K562 (cell line): ENCODE results near the gene MYL10. TPM values are rescaled to one million over a fixed set of nuclear protein-coding genes. Genes with fewer than 3 reads are reported as not detected.

Source experiments
- ATAC-seq: fragments of 200-7000 bp; cut with Tn5 transposase; 3 replicates; pipeline ENCODE4 v1.9.1; 2020; ENCODE audit warnings: moderate library complexity
- BruUV-seq: library from RNA; stranded (reverse); fragments of 400-500 nt; replicated peaks from 2 replicates; lab custom pipeline; 2021; lab: Mats Ljungman, UMichigan
- CTCF ChIA-PET: fragments of 300-600 bp; formaldehyde crosslinking; extraction: SDS; loops from one replicate; lab custom pipeline; 2021; ENCODE audit warnings: low intra/inter-chr PET ratio; lab: Yijun Ruan, JAX
- POLR2A ChIA-PET: fragments of 300-600, 350-650 bp; sonication (Branson Sonifier 250); formaldehyde crosslinking; extraction: SDS; loops from one replicate; lab custom pipeline; 2021; ENCODE audit warnings: antibody characterized with exemption, inconsistent platforms; lab: Yijun Ruan, JAX
- DNase-seq, 4 experiments: peaks; one replicate each; pipeline versions ENCODE4 v3.0.0 to v3.0.0-alpha.2; 2011 to 2018; ENCODE audit warnings: low spot score in 3 of 4, mixed read lengths in 3 of 4; ENCODE audit errors: extremely low read depth in 1 of 4
- FAIRE-seq: peaks from 2 replicates; lab custom pipeline; 2011; peaks lifted over from hg19 to GRCh38; lab: Jason Lieb, UNC
- H2AFZ ChIP-seq: 2 replicates; pipeline ENCODE4 v1.6.0; 2011; ENCODE audit warnings: low read depth, low read length, control low read depth, inconsistent platforms
- H3K27ac ChIP-seq: fragments of 200-600 bp; 3 replicates; pipeline ENCODE4 v1.8.0; 2011; ENCODE audit warnings: low read depth, mild to moderate bottlenecking, control low read depth, inconsistent platforms, low read length, moderate library complexity, mixed read lengths; ENCODE audit errors: extremely low read depth
- H3K27me3 ChIP-seq, 2 experiments: fragments of 300-600 bp in 1 of 2; 2 replicates in 1 of 2; 3 replicates in 1 of 2; pipeline versions ENCODE4 v1.6.0 to v1.8.0; 2011; ENCODE audit warnings: inconsistent platforms in 2 of 2, low read length in 2 of 2, mild to moderate bottlenecking in 1 of 2, mixed read lengths in 1 of 2, moderate library complexity in 1 of 2; ENCODE audit not compliant: control insufficient read depth in 2 of 2, insufficient read depth in 2 of 2
- H3K36me3 ChIP-seq: fragments of 300-600 bp; 3 replicates; pipeline ENCODE4 v1.8.0; 2011; ENCODE audit warnings: mild to moderate bottlenecking, low read length, inconsistent platforms; ENCODE audit not compliant: control insufficient read depth, insufficient read depth
- H3K4me1 ChIP-seq, 2 experiments: fragments of 200-600 bp in 1 of 2; replicated peaks in 1 of 2; 2 replicates in 1 of 2; 3 replicates in 1 of 2; pipeline versions ENCODE4 v1.5.1 to v1.8.0; 2011; ENCODE audit warnings: inconsistent platforms in 2 of 2, low read length in 2 of 2, mild to moderate bottlenecking in 1 of 2, mixed read lengths in 1 of 2, moderate library complexity in 1 of 2; ENCODE audit not compliant: control insufficient read depth in 2 of 2, insufficient read depth in 2 of 2
- H3K4me2 ChIP-seq: 2 replicates; pipeline ENCODE4 v1.6.1; 2011; ENCODE audit warnings: low read length, control low read depth, inconsistent platforms, mixed read lengths; ENCODE audit not compliant: insufficient read depth
- H3K4me3 ChIP-seq: fragments of 200-600 bp; sonication (generic), shearing (Covaris generic); 2 replicates; pipeline ENCODE4 v1.5.1; 2016; ENCODE audit warnings: control low read depth, inconsistent platforms
- H3K79me2 ChIP-seq: fragments of 200-600 bp; 3 replicates; pipeline ENCODE4 v1.8.0; 2011; ENCODE audit warnings: low read length, inconsistent platforms; ENCODE audit not compliant: control insufficient read depth, insufficient read depth
- H3K9ac ChIP-seq, 2 experiments: 2 replicates each; pipeline versions ENCODE4 v1.6.0 to v1.6.1; 2011; ENCODE audit warnings: low read depth in 2 of 2, low read length in 2 of 2, control low read depth in 1 of 2, inconsistent platforms in 1 of 2, mild to moderate bottlenecking in 1 of 2, mixed read lengths in 1 of 2; ENCODE audit not compliant: insufficient read depth in 1 of 2
- H3K9me1 ChIP-seq: one replicate; pipeline ENCODE4 v1.6.0; 2011; ENCODE audit warnings: inconsistent platforms, mild to moderate bottlenecking, low read length, moderate library complexity; ENCODE audit not compliant: control insufficient read depth, insufficient read depth
- H3K9me3 ChIP-seq: replicated peaks from 2 replicates; pipeline ENCODE4 v1.5.1; 2011; ENCODE audit warnings: low read depth, low read length, inconsistent platforms; ENCODE audit not compliant: control insufficient read depth, insufficient read depth
- H4K20me1 ChIP-seq: replicated peaks from 2 replicates; pipeline ENCODE4 v1.6.1; 2011; ENCODE audit warnings: low read length, inconsistent platforms, mixed read lengths; ENCODE audit not compliant: control insufficient read depth, insufficient read depth
- ARID1B ChIP-seq: fragments of 450-650 bp; IDR thresholded peaks from 2 replicates; pipeline ENCODE4 v1.6.1; 2016; ENCODE audit warnings: antibody characterized with exemption, mild to moderate bottlenecking, inconsistent platforms
- ATF1 ChIP-seq, 2 experiments: fragments of 450-650 bp in 1 of 2; IDR thresholded peaks; 2 replicates each; pipeline ENCODE4 v1.6.1; 2016; ENCODE audit warnings: missing compliant biosample characterization in 1 of 2, missing genetic modification characterization in 1 of 2
- CBX1 ChIP-seq: sonication (generic); IDR thresholded peaks from 2 replicates; pipeline ENCODE4 v1.6.1; 2016; ENCODE audit warnings: antibody characterized with exemption, low read depth, mild to moderate bottlenecking
- CBX3 ChIP-seq, 2 experiments: IDR thresholded peaks; 1 replicate in 1 of 2; 2 replicates in 1 of 2; pipeline ENCODE4 v1.6.1; 2012; ENCODE audit warnings: inconsistent platforms in 2 of 2, low read length in 2 of 2, borderline replicate concordance in 1 of 2, control low read depth in 1 of 2
- CBX5 ChIP-seq: IDR thresholded peaks from 2 replicates; pipeline ENCODE4 v1.6.1; 2014; ENCODE audit warnings: low read depth, borderline replicate concordance
- CCAR2 ChIP-seq: fragments of 200-400 bp; formaldehyde crosslinking; IDR thresholded peaks from 2 replicates; pipeline ENCODE4 v1.6.1; 2017; ENCODE audit warnings: mild to moderate bottlenecking, low read depth, low read length
- CHD2 ChIP-seq: IDR thresholded peaks from 2 replicates; pipeline ENCODE4 v1.6.1; 2011; ENCODE audit warnings: low read depth, low read length
- COPS2 ChIP-seq: fragments of 450-650 bp; conservative IDR thresholded peaks from 2 replicates; pipeline ENCODE4 v1.6.1; 2016; ENCODE audit warnings: mild to moderate bottlenecking, moderate library complexity
- CSDE1 ChIP-seq, 2 experiments: fragments of 450-650 bp; IDR thresholded peaks; 2 replicates each; pipeline ENCODE4 v1.6.1; 2016; ENCODE audit warnings: mild to moderate bottlenecking in 1 of 2
- DIDO1 ChIP-seq: fragments of 450-650 bp; IDR thresholded peaks from 2 replicates; pipeline ENCODE4 v1.6.1; 2016; ENCODE audit warnings: low read depth, missing biosample characterization, missing genetic modification characterization
- FOXK1 ChIP-seq: sonication (generic); formaldehyde crosslinking; IDR thresholded peaks from 2 replicates; pipeline ENCODE4 v1.8.0; 2022; ENCODE audit warnings: missing genetic modification reagents, mild to moderate bottlenecking, borderline replicate concordance
- HLTF ChIP-seq: fragments of 450-650 bp; IDR thresholded peaks from 2 replicates; pipeline ENCODE4 v1.6.1; 2016
- MAFF ChIP-seq: IDR thresholded peaks from 2 replicates; pipeline ENCODE4 v1.6.1; 2012; ENCODE audit warnings: low read length, improper control_type of control experiment
- PHF20 ChIP-seq: fragments of 450-650 bp; IDR thresholded peaks from 2 replicates; pipeline ENCODE4 v1.6.1; 2018; ENCODE audit not compliant: partially characterized antibody
- SETDB1 ChIP-seq: IDR thresholded peaks from one replicate; pipeline ENCODE4 v1.6.1; 2012; ENCODE audit warnings: low read length, control low read depth, inconsistent platforms
- SMARCA5 ChIP-seq: fragments of 450-650 bp; IDR thresholded peaks from 2 replicates; pipeline ENCODE4 v1.6.1; 2016
- TRIM28 ChIP-seq: fragments of 450-650 bp; IDR thresholded peaks from 2 replicates; pipeline ENCODE4 v1.6.1; 2017
- ZHX1 ChIP-seq: fragments of 150-350 bp; conservative IDR thresholded peaks from 2 replicates; pipeline ENCODE4 v1.6.1; 2014; ENCODE audit warnings: low read length
- ZNF184 ChIP-seq: sonication (generic); formaldehyde crosslinking; IDR thresholded peaks from 2 replicates; pipeline ENCODE4 v1.5.0; 2020; ENCODE audit warnings: missing genetic modification reagents
- ZNF780A ChIP-seq: fragments of 250-450 bp; sonication (Bioruptor Pico); IDR thresholded peaks from 2 replicates; pipeline ENCODE4 v1.5.0; 2021; ENCODE audit warnings: mild to moderate bottlenecking
- WGBS: fragments of 100-300 bp; shearing (Covaris generic); methylation state at CpG from one replicate; pipeline ENCODE4 v1.1.6; 2016; ENCODE audit warnings: low coverage, mixed read lengths; ENCODE audit not compliant: insufficient coverage; ENCODE audit errors: missing lambda C conversion rate; 5-methylcytosine and 5-hydroxymethylcytosine counted together
- in situ Hi-C: fragments of 300-500 bp; cut with MboI; formaldehyde crosslinking; loops from 4 replicates; pipeline ENCODE4 v1.15.0; 2018; ENCODE audit warnings: inconsistent platforms, mixed read lengths
- intact Hi-C: fragments of 100-400 bp; cut with micrococcal nuclease; formaldehyde crosslinking; loops from 2 replicates; pipeline ENCODE4 v1.14.2; 2022
- polyA plus RNA-seq, 8 experiments: library from polyadenylated mRNA; depleted of rRNA in 4 of 8; stranded (reverse) in 5 of 8; unstranded in 3 of 8; fragments of >200 nt; fragmentation: Nextera tagmentation in 2 of 8; fragmentation: Illumina TruSeq in 1 of 8; extraction: Ambion mirVana in 2 of 8; extraction: Trizol in 1 of 8; gene quantifications; 2 replicates each; pipeline versions ENCODE4 v1.2.1 to v1.2.3, GENCODE V29; 2011 to 2014; ENCODE audit warnings: inconsistent platforms in 1 of 8, missing spikeins in 1 of 8
- total RNA-seq, 7 experiments: library from RNA; depleted of rRNA in 6 of 7; stranded (reverse); fragments of >200 nt in 6 of 7; fragmentation: Illumina TruSeq in 2 of 7; extraction: Trizol in 2 of 7; gene quantifications; 2 replicates each; pipeline versions ENCODE4 v1.2.1 to v1.2.3, GENCODE V29; 2011 to 2021; ENCODE audit warnings: low replicate concordance in 1 of 7
- TF ChIP-seq, protein P1 (sequence below): sonication (generic); formaldehyde crosslinking; IDR thresholded peaks from 2 replicates; pipeline ENCODE4 v1.8.1; 2023; ENCODE audit warnings: mild to moderate bottlenecking, missing genetic modification reagents

The MYL10 gene
- total and polyA plus RNA-seq, 9 of the 15 experiments (the other 6 are each of a cell fraction or from before 2014, with no cell fraction given), result not detected

GRCh38 chr7:101668726-101669125 lies 39.6 kb upstream of the MYL10 start:
- H3K9me1 ChIP-seq, result no peaks in the 10 kb centered on the region
- H3K4me3 ChIP-seq, result no peak overlapping the region
- no peaks in the 10 kb centered on the region for H3K9me3 ChIP-seq
- H4K20me1 ChIP-seq, result no peaks in the 10 kb centered on the region; the same call in 1 of the 2 replicates
- no peaks in the 10 kb centered on the region for H3K36me3 ChIP-seq
- ChIA-PET POLR2A (interaction anchor here (0.8 kb wide), 1 partner anchor 64 kb away, joined by 3 read pairs; no protein-coding TSS in a partner anchor), CTCF (no interaction called here)
- H3K27ac ChIP-seq, result no peak overlapping the region
- H3K79me2 ChIP-seq, result no peaks in the 10 kb centered on the region
- ATAC-seq, result no peak
- H3K27me3 ChIP-seq, result peaks cover 4 to 41% of the 10 kb centered on the region in 2 experiments; a peak in 4 of 5 replicates
- 0% methylated on average over 2 of the region's 2 CpGs for WGBS
- intact Hi-C loops, result no loop called here
- BruUV-seq, result no TSS peak
- H2AFZ ChIP-seq, result no peak overlapping the region
- H3K4me1 ChIP-seq, result 0 out of 5 replicates have a peak, but pooled peaks cover 0 to 5% of the 10 kb centered on the region in 2 experiments
- in situ Hi-C loops, result no loop called here
- no peak overlapping the region for H3K9ac ChIP-seq
- no peak for TF ChIP-seq CBX1
- TF ChIP-seq, protein P1, sequence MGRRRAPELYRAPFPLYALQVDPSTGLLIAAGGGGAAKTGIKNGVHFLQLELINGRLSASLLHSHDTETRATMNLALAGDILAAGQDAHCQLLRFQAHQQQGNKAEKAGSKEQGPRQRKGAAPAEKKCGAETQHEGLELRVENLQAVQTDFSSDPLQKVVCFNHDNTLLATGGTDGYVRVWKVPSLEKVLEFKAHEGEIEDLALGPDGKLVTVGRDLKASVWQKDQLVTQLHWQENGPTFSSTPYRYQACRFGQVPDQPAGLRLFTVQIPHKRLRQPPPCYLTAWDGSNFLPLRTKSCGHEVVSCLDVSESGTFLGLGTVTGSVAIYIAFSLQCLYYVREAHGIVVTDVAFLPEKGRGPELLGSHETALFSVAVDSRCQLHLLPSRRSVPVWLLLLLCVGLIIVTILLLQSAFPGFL (CRISPR knock-in tag), result 0 out of 2 replicates have a peak, but pooled peaks have one; percentile 54
- TF ChIP-seq SETDB1, result no peak
- no peak for TF ChIP-seq MAFF
- peak in 1 of 2 experiments; percentile 49; a peak in 1 of 3 replicates for TF ChIP-seq CBX3 (IDR thresholded peaks at IDR 0.05; ENCODE audit: borderline replicate concordance in 1 of 2, low read length in 2 of 2)
- TF ChIP-seq ZNF184 (CRISPR knock-in tag), result peak; percentile 96
- no peak for TF ChIP-seq COPS2
- no peak for TF ChIP-seq PHF20
- TF ChIP-seq CHD2, result no peak
- peak; percentile 96 for TF ChIP-seq HLTF
- TF ChIP-seq TRIM28, result peak; percentile 88
- TF ChIP-seq CCAR2, result no peak
- no peak for TF ChIP-seq ZHX1
- no peak for TF ChIP-seq ZNF780A (CRISPR knock-in tag)
- no peak for TF ChIP-seq ARID1B
- no peak for TF ChIP-seq FOXK1 (CRISPR knock-in tag)
- peak; percentile 49; the same call in 1 of the 2 replicates for TF ChIP-seq CBX5
- TF ChIP-seq CSDE1 (IDR thresholded peaks at IDR 0.05), result no peak
- TF ChIP-seq DIDO1, result no peak
- TF ChIP-seq ATF1 (CRISPR knock-in tag; IDR thresholded peaks at IDR 0.05), result no peak
- no peak for TF ChIP-seq ATF1 (tag; IDR thresholded peaks at IDR 0.05)
- TF ChIP-seq SMARCA5, result peak; percentile 60; the same call in 1 of the 2 replicates
- FAIRE-seq, result no peak
- no peak overlapping the region for H3K4me2 ChIP-seq
- no peak for DNase-seq
